Ectodermal cell (in vitro differentiated cells): ENCODE data around the gene RSPH1.

ENCODE experiments used
- H3K27ac ChIP-seq: 2 replicates; pipeline ENCODE4 v1.7.0; 2013; ENCODE audit warnings: mild to moderate bottlenecking, low read depth, low read length; ENCODE audit not compliant: insufficient read depth, poor library complexity, severe bottlenecking
- H3K27me3 ChIP-seq: 2 replicates; pipeline ENCODE4 v1.7.0; 2013; ENCODE audit warnings: mild to moderate bottlenecking, low read length; ENCODE audit not compliant: insufficient read depth, control insufficient read depth, poor library complexity, severe bottlenecking
- H3K36me3 ChIP-seq: one replicate; pipeline ENCODE4 v1.7.0; 2013; ENCODE audit warnings: low read length; ENCODE audit not compliant: control insufficient read depth, insufficient read depth
- H3K4me1 ChIP-seq: one replicate; pipeline ENCODE4 v1.7.0; 2013; ENCODE audit warnings: low read length; ENCODE audit not compliant: control insufficient read depth, insufficient read depth
- H3K4me3 ChIP-seq: 2 replicates; pipeline ENCODE4 v1.7.0; 2013; ENCODE audit warnings: low read depth, low read length, control low read depth; ENCODE audit not compliant: insufficient read depth
- H3K9me3 ChIP-seq: 2 replicates; pipeline ENCODE4 v1.7.0; 2013; ENCODE audit warnings: mild to moderate bottlenecking, low read length, moderate library complexity; ENCODE audit not compliant: control insufficient read depth
- WGBS, 2 experiments: methylation state at CpG; one replicate each; pipeline ENCODE4 v1.1.7; 2013; ENCODE audit warnings: missing lambda C conversion rate in 2 of 2; 5-methylcytosine and 5-hydroxymethylcytosine counted together

Gene RSPH1

GRCh38 chr21:42523211-42523610 lies 27.2 kb upstream of the RSPH1 start:
- no peak overlapping the region for H3K4me3 ChIP-seq
- 95 to 97% methylated on average over 7 of the region's 7 CpGs for WGBS, 2 experiments
- H3K9me3 ChIP-seq: no peaks in the 10 kb centered on the region
- H3K36me3 ChIP-seq: no peaks in the 10 kb centered on the region
- no peaks in the 10 kb centered on the region for H3K27me3 ChIP-seq
- peaks cover 28% of the 10 kb centered on the region for H3K4me1 ChIP-seq
- H3K27ac ChIP-seq: no peak overlapping the region

GRCh38 chr21:42522771-42523170 lies 26.7 kb upstream of the RSPH1 start:
- no peaks in the 10 kb centered on the region for H3K27me3 ChIP-seq

GRCh38 chr21:42522271-42522670 lies 26.2 kb upstream of the RSPH1 start:
- H3K4me3 ChIP-seq: no peak overlapping the region
- H3K9me3 ChIP-seq: no peaks in the 10 kb centered on the region
- peaks cover 28% of the 10 kb centered on the region for H3K4me1 ChIP-seq
- H3K27me3 ChIP-seq: no peaks in the 10 kb centered on the region
- H3K36me3 ChIP-seq: no peaks in the 10 kb centered on the region
- H3K27ac ChIP-seq: no peak overlapping the region
- WGBS, 2 experiments: 96 to 97% methylated on average over 14 of the region's 14 CpGs

More at GRCh38 chr21:42522771-42523170, 26.7 kb upstream of the RSPH1 start:
- Histone ChIP-seq H3K36me3 (no peaks in the 10 kb centered on the region), H3K9me3 (no peaks in the 10 kb centered on the region), H3K4me3 (no peak overlapping the region), H3K4me1 (peaks cover 28% of the 10 kb centered on the region), H3K27ac (no peak overlapping the region)
- 96 to 98% methylated on average over 8 of the region's 8 CpGs for WGBS, 2 experiments

DNA sequence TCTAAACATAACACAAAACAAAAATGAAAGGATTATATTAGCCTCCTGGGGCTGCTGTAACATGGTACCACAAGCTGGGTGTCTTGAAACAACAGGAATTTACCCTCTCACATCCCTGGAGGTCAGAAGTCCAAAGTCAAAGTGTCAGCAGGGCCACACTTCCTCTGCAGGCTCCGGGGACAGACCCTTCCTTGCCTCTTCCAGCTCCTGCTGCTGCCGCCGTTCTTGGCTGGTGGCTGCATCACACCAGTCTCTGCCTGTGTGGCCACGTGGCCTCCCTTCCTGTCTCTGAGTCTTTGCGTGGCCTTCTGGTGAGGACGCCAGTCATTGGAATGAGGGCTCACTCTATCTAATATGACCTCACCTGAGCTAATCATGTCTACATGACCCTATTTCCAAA lies 25.8 kb upstream of the RSPH1 start:
- WGBS, 2 experiments: 88% methylated on average over 6 of the region's 6 CpGs
- Histone ChIP-seq H3K27ac (no peak overlapping the region), H3K4me1 (peaks cover 28% of the 10 kb centered on the region), H3K9me3 (no peaks in the 10 kb centered on the region), H3K4me3 (no peak overlapping the region), H3K36me3 (no peaks in the 10 kb centered on the region), H3K27me3 (no peaks in the 10 kb centered on the region)

GRCh38 chr21:42521384-42521783 lies 25.4 kb upstream of the RSPH1 start:
- no peaks in the 10 kb centered on the region for H3K27me3 ChIP-seq
- peaks cover 25% of the 10 kb centered on the region for H3K4me1 ChIP-seq
- WGBS, 2 experiments: 93 to 96% methylated on average over 1 of the region's 1 CpG
- no peak overlapping the region for H3K27ac ChIP-seq
- H3K4me3 ChIP-seq: no peak overlapping the region
- no peaks in the 10 kb centered on the region for H3K9me3 ChIP-seq
- H3K36me3 ChIP-seq: no peaks in the 10 kb centered on the region

GRCh38 chr21:42520628-42521253 lies 24.7 kb upstream of the RSPH1 start:
- Histone ChIP-seq H3K27me3 (peaks cover 3% of the 10 kb centered on the region), H3K4me1 (peaks cover 26% of the 10 kb centered on the region), H3K36me3 (no peaks in the 10 kb centered on the region), H3K9me3 (no peaks in the 10 kb centered on the region), H3K27ac (no peak overlapping the region), H3K4me3 (no peak overlapping the region)
- 85 to 87% methylated on average over 18 of the region's 18 CpGs for WGBS, 2 experiments

- peaks cover 23% of the 10 kb centered on the region for H3K27me3 ChIP-seq
- WGBS, 2 experiments: 95 to 96% methylated on average over 7 of the region's 7 CpGs
- H3K4me3 ChIP-seq: no peak overlapping the region
- H3K4me1 ChIP-seq: peaks cover 14% of the 10 kb centered on the region
- no peak overlapping the region for H3K27ac ChIP-seq
- no peaks in the 10 kb centered on the region for H3K9me3 ChIP-seq
- H3K36me3 ChIP-seq: no peaks in the 10 kb centered on the region
These were observed 22.6 kb upstream of the RSPH1 start for GRCh38 chr21:42518626-42519025.

DNA sequence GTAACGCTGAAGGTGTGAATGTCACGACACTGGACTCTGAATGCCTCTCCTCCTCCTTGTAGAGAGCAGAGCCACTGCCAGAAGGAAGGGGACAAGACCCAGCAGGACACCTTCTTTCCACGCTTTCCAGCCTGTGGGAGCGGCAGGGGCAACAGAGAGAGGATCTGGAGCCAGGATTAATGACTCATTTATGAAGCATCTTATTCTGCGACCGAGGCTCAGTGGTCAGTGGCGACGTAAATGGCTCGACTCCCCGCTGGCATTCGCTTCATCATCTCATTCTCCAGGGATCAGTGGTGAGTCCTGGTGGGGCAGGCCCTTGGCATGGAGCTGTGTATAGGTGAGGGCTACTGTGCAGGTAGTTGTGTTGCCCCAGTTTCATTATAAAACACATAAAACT lies 22.2 kb upstream of the RSPH1 start:
- Histone ChIP-seq H3K4me3 (no peak overlapping the region), H3K27me3 (peaks cover 25% of the 10 kb centered on the region), H3K27ac (no peak overlapping the region), H3K4me1 (peaks cover 13% of the 10 kb centered on the region), H3K9me3 (no peaks in the 10 kb centered on the region), H3K36me3 (no peaks in the 10 kb centered on the region)
- WGBS, 2 experiments: 87% methylated on average over 11 of the region's 11 CpGs

DNA sequence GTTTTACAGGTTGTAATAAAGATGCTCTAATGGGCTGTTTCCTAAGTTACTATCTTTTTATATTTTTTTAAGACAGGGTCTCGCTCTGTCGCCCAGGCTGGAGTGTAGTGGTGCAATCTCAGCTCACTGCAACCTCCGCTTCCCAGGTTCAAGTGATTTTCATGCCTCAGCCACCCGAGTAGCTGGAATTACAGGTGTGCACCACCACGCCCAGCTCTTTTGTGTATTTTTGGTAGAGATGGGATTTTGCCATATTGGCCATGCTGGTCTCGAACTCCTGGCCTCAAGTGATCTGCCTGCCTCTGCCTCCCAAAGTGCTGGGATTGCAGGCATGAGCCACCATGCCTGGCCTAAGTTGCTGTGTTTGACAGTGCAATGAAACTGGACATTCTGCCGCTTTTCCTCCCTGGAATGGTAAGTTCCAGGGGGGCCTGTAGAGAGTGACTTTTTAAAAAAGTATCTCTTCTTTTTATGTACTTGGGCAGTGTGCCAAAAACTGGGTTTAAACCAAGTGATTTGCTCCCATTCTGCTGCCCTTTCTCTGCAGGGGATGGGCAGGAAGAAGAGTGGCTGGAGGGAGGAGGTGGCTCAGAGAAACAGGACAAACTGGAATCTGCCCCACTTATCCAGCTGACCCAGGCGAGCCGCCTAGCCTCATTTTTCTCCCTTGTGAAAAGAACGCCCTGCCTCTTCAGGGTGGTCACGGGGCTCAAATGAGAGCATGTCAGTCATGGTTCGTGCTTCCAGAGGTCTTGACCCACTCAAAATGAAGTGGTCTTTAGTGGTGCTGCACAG lies 19.9 kb upstream of the RSPH1 start:
- H3K9me3 ChIP-seq: no peaks in the 10 kb centered on the region
- peaks cover 27% of the 10 kb centered on the region for H3K27me3 ChIP-seq
- no peak overlapping the region for H3K27ac ChIP-seq
- H3K4me1 ChIP-seq: peaks cover 24% of the 10 kb centered on the region
- H3K36me3 ChIP-seq: no peaks in the 10 kb centered on the region
- no peak overlapping the region for H3K4me3 ChIP-seq
- WGBS, 2 experiments: 81% methylated on average over 12 of the region's 12 CpGs

- peaks cover 27% of the 10 kb centered on the region for H3K27me3 ChIP-seq
- H3K36me3 ChIP-seq: no peaks in the 10 kb centered on the region
- 6 to 15% methylated on average over 4 to 5 of the region's 5 CpGs for WGBS, 2 experiments
- peak overlapping the region; percentile 56 for H3K4me3 ChIP-seq
- H3K4me1 ChIP-seq: peaks cover 24% of the 10 kb centered on the region
- no peaks in the 10 kb centered on the region for H3K9me3 ChIP-seq
- no peak overlapping the region for H3K27ac ChIP-seq
These were observed 18.8 kb upstream of the RSPH1 start for GRCh38 chr21:42514883-42515228.
